ENCODE measurements around the gene MAS1L.

- TF ChIP-seq SP1 (IDR thresholded peaks at IDR 0.05) (no peak), TAF1 (conservative IDR thresholded peaks at IDR 0.05) (no peak), MAX (IDR thresholded peaks at IDR 0.05) (no peak), YY1 (IDR thresholded peaks at IDR 0.05) (no peak), EGR1 (IDR thresholded peaks at IDR 0.05; ENCODE audit: low read depth in 2 of 2) (no peak)
- TF ChIP-seq, protein P1, sequence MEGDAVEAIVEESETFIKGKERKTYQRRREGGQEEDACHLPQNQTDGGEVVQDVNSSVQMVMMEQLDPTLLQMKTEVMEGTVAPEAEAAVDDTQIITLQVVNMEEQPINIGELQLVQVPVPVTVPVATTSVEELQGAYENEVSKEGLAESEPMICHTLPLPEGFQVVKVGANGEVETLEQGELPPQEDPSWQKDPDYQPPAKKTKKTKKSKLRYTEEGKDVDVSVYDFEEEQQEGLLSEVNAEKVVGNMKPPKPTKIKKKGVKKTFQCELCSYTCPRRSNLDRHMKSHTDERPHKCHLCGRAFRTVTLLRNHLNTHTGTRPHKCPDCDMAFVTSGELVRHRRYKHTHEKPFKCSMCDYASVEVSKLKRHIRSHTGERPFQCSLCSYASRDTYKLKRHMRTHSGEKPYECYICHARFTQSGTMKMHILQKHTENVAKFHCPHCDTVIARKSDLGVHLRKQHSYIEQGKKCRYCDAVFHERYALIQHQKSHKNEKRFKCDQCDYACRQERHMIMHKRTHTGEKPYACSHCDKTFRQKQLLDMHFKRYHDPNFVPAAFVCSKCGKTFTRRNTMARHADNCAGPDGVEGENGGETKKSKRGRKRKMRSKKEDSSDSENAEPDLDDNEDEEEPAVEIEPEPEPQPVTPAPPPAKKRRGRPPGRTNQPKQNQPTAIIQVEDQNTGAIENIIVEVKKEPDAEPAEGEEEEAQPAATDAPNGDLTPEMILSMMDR (IDR thresholded peaks at IDR 0.05; ENCODE audit: low read depth, low read length, missing input control), result no peak
Observed at GRCh38 chr6:29483186-29483585, 4.6 kb downstream of the MAS1L start.

All from liver (tissue), 3 donors.